Stomach (tissue), 4 donors: ENCODE measurements around the gene DNAJB8.

ENCODE experiments used
- CTCF ChIP-seq, 7 experiments: fragments of 450-650 bp in 4 of 7; fragments of 200-600 bp in 3 of 7; sonication (generic) in 3 of 7; IDR thresholded peaks; one replicate each; pipeline ENCODE4 v1.5.1; 2016 to 2019; ENCODE audit warnings: antibody characterized with exemption in 7 of 7, control low read depth in 2 of 7, mild to moderate bottlenecking in 1 of 7
- EP300 ChIP-seq: sonication (generic); formaldehyde crosslinking; IDR thresholded peaks from one replicate; pipeline ENCODE4 v1.6.1; 2017; ENCODE audit warnings: antibody characterized with exemption
- POLR2AphosphoS5 ChIP-seq, 3 donors: sonication (generic); formaldehyde crosslinking; IDR thresholded peaks; one replicate each; pipeline ENCODE4 v1.6.1; 2016; ENCODE audit warnings: antibody characterized with exemption in 3 of 3

- TF ChIP-seq CTCF (IDR thresholded peaks at IDR 0.05) (no peak), EP300 (no peak), POLR2AphosphoS5 (IDR thresholded peaks at IDR 0.05) (no peak)
Observed at GRCh38 chr3:128462931-128463330, 3.8 kb downstream of the DNAJB8 start.
